ENCODE results near the gene OSMR. TPM values are rescaled to one million over a fixed set of nuclear protein-coding genes. Genes with fewer than 3 reads are reported as not detected.
A peak's percentile ranks its signal among the peaks of the same experiment; 100 is the strongest.
"Not testable (repeated sequence)": the region's sequence is repeated elsewhere in the genome, so short reads cannot be mapped to it uniquely, and the experiment has no call there.

Gene OSMR
- total RNA-seq, 4 donors from 2014 or later: 9.2 to 40.2 (median 26.8) TPM

DNA sequence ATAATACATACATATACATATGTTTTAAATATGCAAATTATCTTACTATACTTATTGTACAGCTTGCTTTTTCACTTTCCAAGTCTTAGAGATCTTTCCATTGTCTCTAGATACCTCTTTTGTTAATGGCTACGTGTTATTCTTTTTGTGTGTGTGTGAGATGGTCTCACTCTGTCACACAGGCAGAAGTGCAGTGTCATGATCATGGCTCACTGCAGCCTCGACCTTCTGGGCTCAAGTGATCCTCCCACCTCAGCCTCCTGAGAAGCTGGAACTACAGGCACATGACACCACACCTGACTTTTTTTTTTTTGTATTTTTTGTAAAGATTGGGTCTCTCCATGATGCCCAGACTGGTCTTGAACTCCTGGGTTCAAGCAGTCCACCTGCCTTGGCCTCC is 2.8 kb downstream of the OSMR start:
- WGBS, 2 donors: 51 to 74% methylated on average over 2 of the region's 2 CpGs
- H3K4me3 ChIP-seq: peak overlapping the region in 1 of 4 donors; percentile 86
- H3K27me3 ChIP-seq: peaks cover 0 to 5% (median 0%) of the 10 kb centered on the region in 4 donors
- no peak overlapping the region for H3K27ac ChIP-seq
- no peak for DNase-seq
- H3K4me1 ChIP-seq: peaks cover 0 to 63% (median 17%) of the 10 kb centered on the region in 3 donors
- intact Hi-C loops (cut with DNase I): no loop called here
- no peaks in the 10 kb centered on the region for H3K36me3 ChIP-seq
- H3K9me3 ChIP-seq: no peaks in the 10 kb centered on the region
- TF ChIP-seq, protein P1, sequence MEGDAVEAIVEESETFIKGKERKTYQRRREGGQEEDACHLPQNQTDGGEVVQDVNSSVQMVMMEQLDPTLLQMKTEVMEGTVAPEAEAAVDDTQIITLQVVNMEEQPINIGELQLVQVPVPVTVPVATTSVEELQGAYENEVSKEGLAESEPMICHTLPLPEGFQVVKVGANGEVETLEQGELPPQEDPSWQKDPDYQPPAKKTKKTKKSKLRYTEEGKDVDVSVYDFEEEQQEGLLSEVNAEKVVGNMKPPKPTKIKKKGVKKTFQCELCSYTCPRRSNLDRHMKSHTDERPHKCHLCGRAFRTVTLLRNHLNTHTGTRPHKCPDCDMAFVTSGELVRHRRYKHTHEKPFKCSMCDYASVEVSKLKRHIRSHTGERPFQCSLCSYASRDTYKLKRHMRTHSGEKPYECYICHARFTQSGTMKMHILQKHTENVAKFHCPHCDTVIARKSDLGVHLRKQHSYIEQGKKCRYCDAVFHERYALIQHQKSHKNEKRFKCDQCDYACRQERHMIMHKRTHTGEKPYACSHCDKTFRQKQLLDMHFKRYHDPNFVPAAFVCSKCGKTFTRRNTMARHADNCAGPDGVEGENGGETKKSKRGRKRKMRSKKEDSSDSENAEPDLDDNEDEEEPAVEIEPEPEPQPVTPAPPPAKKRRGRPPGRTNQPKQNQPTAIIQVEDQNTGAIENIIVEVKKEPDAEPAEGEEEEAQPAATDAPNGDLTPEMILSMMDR (IDR thresholded peaks at IDR 0.05): no peak
- no peak for TF ChIP-seq POLR2A (IDR thresholded peaks at IDR 0.05)

DNA sequence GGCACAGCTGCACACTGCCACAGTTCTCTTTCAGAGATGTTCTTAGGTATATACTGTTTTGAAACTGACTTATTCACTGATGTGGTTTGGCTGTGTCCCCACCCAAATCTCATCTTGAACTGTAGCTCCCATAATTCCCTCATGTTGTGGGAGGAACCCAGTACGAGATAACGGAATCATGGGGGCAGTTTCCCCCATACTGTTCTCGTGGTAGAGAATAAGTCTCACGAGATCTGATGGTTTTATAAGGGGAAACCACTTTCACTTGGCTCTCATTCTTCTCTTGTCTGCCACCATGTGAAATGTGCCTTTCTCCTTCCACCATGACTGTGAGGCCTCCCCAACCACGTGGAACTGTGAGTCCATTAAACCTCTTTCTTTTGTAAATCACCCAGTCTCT is 5.8 kb downstream of the OSMR start:
- 80 to 86% methylated on average over 5 of the region's 5 CpGs for WGBS, 2 donors
- H3K4me1 ChIP-seq: peaks cover 0 to 66% (median 16%) of the 10 kb centered on the region in 3 donors

GRCh38 chr5:38853753-38854470 is 8.1 kb downstream of the OSMR start:
- WGBS, 2 donors: 67 to 68% methylated on average over 6 of the region's 6 CpGs
- peaks cover 0 to 43% (median 8%) of the 10 kb centered on the region in 3 donors for H3K4me1 ChIP-seq
- no peaks in the 10 kb centered on the region for H3K36me3 ChIP-seq
- intact Hi-C loops (cut with DNase I): no loop called here
- H3K27me3 ChIP-seq: no peaks in the 10 kb centered on the region
- no peaks in the 10 kb centered on the region for H3K9me3 ChIP-seq
- TF ChIP-seq, protein P1 (IDR thresholded peaks at IDR 0.05): no peak
- no peak for TF ChIP-seq POLR2A (IDR thresholded peaks at IDR 0.05)
- DNase-seq: no peak
- no peak overlapping the region for H3K4me3 ChIP-seq
- peak overlapping the region in 2 of 4 donors; percentile 25 to 47 for H3K27ac ChIP-seq

More for the DNA sequence above, 5.8 kb downstream of the OSMR start:
- DNase-seq; intact Hi-C loops (cut with DNase I); H3K9me3 ChIP-seq; H3K36me3 ChIP-seq; H3K27me3 ChIP-seq; H3K4me3 ChIP-seq; H3K27ac ChIP-seq: not testable (repeated sequence)

DNA sequence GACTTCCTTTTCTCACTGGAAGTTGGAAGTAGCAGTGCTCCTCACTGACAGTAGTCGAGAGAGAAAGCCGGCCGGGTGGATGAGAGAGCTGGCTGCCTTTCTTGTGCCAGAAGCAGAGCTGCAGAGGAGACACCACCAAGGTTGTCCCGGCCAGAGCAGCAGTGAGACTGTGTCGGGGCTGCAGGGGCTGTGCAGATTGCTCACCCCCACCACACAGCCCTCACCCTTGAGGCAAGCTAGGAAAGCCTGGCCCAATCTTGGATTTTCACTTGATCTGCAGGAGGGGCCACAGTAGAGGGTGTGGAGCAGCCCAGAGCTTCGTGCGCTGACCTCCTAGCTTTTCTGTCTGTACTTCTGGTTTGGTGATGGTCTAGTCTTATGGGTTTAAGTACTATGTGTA is 9.1 kb downstream of the OSMR start:
- Histone ChIP-seq H3K27ac (peak overlapping the region in 1 of 4 donors; percentile 34), H3K4me1 (peaks cover 0 to 34% (median 7%) of the 10 kb centered on the region in 3 donors), H3K27me3 (no peaks in the 10 kb centered on the region), H3K9me3 (no peaks in the 10 kb centered on the region), H3K4me3 (no peak overlapping the region), H3K36me3 (no peaks in the 10 kb centered on the region)
- 84 to 87% methylated on average over 2 to 5 of the region's 7 CpGs for WGBS, 2 donors
- TF ChIP-seq, protein P1 (IDR thresholded peaks at IDR 0.05): no peak
- no peak for TF ChIP-seq POLR2A (IDR thresholded peaks at IDR 0.05)
- intact Hi-C loops (cut with DNase I): no loop called here
- no peak for DNase-seq

GRCh38 chr5:38856660-38857059 is 10.8 kb downstream of the OSMR start:
- WGBS, 2 donors: 78 to 96% methylated on average over 2 of the region's 2 CpGs
- no peaks in the 10 kb centered on the region for H3K27me3 ChIP-seq
- DNase-seq: no peak
- H3K9me3 ChIP-seq: no peaks in the 10 kb centered on the region
- intact Hi-C loops (cut with DNase I): no loop called here
- H3K4me3 ChIP-seq: no peak overlapping the region
- H3K27ac ChIP-seq: no peak overlapping the region
- TF ChIP-seq POLR2A (IDR thresholded peaks at IDR 0.05): no peak
- TF ChIP-seq, protein P1 (IDR thresholded peaks at IDR 0.05): no peak
- peaks cover 0 to 24% (median 7%) of the 10 kb centered on the region in 3 donors for H3K4me1 ChIP-seq
- H3K36me3 ChIP-seq: no peaks in the 10 kb centered on the region

All from esophagus squamous epithelium (tissue), 5 donors.